Immature natural killer cell (primary cell): ENCODE results near the gene GRAMD4. TPM values are rescaled to one million over a fixed set of nuclear protein-coding genes. Genes with fewer than 3 reads are reported as not detected.

Experiments used
- DNase-seq, 3 donors: peaks; one replicate each; pipeline ENCODE4 v3.0.0; 2022; ENCODE audit warnings: mixed read lengths in 1 of 3
- H3K27ac Mint-ChIP-seq, 6 donors: one replicate each; pipeline ENCODE4 v1.8.0; 2020; ENCODE audit warnings: mixed read lengths in 6 of 6, mild to moderate bottlenecking in 5 of 6, inconsistent platforms in 4 of 6, moderate library complexity in 3 of 6
- H3K27me3 Mint-ChIP-seq, 3 donors: one replicate each; pipeline ENCODE4 v1.8.0; 2020 to 2021; ENCODE audit warnings: low read depth in 3 of 3, mild to moderate bottlenecking in 3 of 3, mixed read lengths in 3 of 3, moderate library complexity in 3 of 3, inconsistent platforms in 1 of 3
- H3K36me3 Mint-ChIP-seq, 3 donors: one replicate each; pipeline ENCODE4 v1.8.0; 2020; ENCODE audit warnings: mixed read lengths in 3 of 3, inconsistent platforms in 2 of 3, mild to moderate bottlenecking in 2 of 3
- H3K4me1 Mint-ChIP-seq, 2 donors: one replicate each; pipeline ENCODE4 v1.8.0; 2020; ENCODE audit warnings: inconsistent platforms in 2 of 2, mild to moderate bottlenecking in 2 of 2, mixed read lengths in 2 of 2, moderate library complexity in 1 of 2
- H3K4me3 Mint-ChIP-seq, 5 donors: one replicate each; pipeline ENCODE4 v1.8.0; 2020; ENCODE audit warnings: mild to moderate bottlenecking in 5 of 5, mixed read lengths in 5 of 5, inconsistent platforms in 3 of 5, moderate library complexity in 3 of 5
- H3K9me3 Mint-ChIP-seq, 6 donors: one replicate each; pipeline ENCODE4 v1.8.0; 2020; ENCODE audit warnings: mild to moderate bottlenecking in 6 of 6, mixed read lengths in 6 of 6, inconsistent platforms in 4 of 6, moderate library complexity in 3 of 6
- polyA plus RNA-seq, 3 donors: library from polyadenylated mRNA; unstranded; fragments of 300-500 nt; fragmentation: Illumina TruSeq; gene quantifications; one replicate each; pipeline ENCODE4 v1.2.3, GENCODE V29; 2021

The GRAMD4 gene
- polyA plus RNA-seq, 3 donors from 2014 or later = 3.5 to 23.0 (median 4.1) TPM

DNA sequence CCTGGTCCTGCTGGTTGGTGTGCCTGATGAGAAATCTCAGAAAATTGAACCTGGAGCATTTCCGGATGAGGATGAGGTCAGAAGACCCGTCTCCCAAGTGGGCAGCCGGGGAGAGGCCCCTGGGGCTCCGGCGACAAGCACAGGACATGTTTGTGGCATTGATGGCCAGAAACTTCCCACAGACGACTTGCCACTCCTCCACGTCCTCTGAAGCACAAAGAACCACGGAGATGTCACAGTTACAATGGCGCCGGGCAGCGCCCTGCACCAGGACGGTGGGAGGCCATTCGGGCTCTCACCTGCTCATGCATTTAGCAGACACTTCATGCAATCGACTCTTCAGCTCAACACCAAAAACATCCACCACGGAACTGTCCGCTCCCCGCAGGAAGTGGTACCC, 71.4 kb downstream of the GRAMD4 start:
- Mint-ChIP-seq H3K27me3 (peaks cover 0 to 2% (median 0%) of the 10 kb centered on the region in 3 donors), H3K36me3 (peaks cover 6 to 25% (median 8%) of the 10 kb centered on the region in 3 donors), H3K4me1 (no peaks in the 10 kb centered on the region), H3K9me3 (no peaks in the 10 kb centered on the region), H3K27ac (peak overlapping the region in 1 of 6 donors; percentile 22), H3K4me3 (no peak overlapping the region)
- no peak for DNase-seq

DNA sequence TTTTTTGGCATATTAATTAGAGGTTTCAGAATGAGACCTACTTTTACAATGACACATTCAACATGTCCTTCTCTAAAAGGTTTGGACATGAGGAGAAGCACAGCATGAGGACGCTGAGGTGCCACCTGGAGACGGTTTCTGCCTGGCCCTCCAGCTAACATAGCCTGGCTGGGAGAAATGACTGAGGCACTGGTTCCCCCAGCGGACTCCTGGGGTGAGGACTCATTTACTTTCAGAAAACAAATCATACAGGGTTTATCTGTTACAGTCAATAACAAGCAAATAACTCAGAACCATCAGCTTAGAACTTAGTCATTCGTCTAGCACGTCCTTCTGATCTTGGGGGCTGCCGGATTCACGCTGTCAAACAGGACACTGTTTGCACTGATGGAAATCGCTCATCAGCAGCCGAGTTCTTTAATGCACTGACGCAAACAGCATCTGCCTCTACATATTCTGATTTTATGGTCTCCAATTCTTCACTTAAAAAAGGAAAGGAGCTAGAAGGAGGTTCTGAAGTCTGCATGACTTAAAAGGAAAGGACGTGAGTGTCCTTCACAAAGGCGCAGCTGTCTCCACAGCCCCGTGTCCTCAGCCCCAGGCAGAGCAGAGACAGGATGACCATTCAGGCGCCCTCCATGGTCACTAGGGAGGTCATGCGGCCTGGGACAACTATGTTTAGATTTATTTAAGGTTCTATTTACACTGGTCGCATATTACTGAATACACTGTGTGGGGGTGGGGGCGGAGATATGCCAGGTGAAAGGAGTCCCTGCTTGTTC, 73.6 kb downstream of the GRAMD4 start:
- peaks cover 4 to 31% (median 11%) of the 10 kb centered on the region in 3 donors for H3K36me3 Mint-ChIP-seq
- no peak for DNase-seq
- no peaks in the 10 kb centered on the region for H3K9me3 Mint-ChIP-seq
- H3K4me3 Mint-ChIP-seq = no peak overlapping the region
- H3K27ac Mint-ChIP-seq = peak overlapping the region in 3 of 6 donors; percentile 12 to 57 (median 55)
- no peaks in the 10 kb centered on the region for H3K4me1 Mint-ChIP-seq
- peaks cover 0 to 2% (median 0%) of the 10 kb centered on the region in 3 donors for H3K27me3 Mint-ChIP-seq

DNA sequence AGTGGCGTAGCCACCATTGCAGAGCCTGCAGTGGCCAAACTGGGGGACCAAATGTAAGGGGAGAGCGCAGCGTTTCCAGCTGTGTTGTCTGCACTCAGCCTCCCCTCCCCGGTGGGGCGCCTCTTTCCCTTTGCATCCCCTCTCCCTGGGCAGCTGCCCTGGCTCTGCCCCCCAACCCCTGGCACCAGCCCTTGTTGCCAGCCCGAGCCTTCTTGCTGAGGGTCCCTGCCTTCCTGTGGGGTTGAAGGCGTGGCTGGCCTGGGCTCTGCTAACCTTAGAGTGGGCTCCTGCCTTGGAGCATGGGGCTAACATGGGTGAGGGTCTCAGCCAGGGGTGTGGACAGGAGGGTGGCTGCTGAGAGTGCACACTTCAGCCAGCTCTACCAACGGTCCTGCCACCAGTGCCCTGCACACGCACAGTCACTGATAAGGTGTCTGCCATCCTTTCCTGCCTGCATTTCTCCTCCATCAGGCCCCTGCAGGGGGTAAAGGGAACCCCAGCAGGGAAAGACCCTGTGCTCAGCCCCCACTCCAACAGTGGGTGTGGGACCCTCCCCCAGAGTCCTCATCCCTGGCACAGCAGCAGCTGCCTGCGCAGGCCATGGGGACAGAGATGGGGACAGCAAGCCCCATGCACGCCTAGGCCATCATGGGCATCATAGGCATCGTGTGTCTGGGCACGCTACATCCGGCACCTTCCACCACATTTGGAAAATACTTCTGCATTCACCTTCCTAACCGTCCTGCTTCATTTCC, 74.4 kb downstream of the GRAMD4 start:
- H3K9me3 Mint-ChIP-seq = no peaks in the 10 kb centered on the region
- peaks cover under 1 to 35% (median 18%) of the 10 kb centered on the region in 3 donors for H3K36me3 Mint-ChIP-seq
- no peak for DNase-seq
- no peaks in the 10 kb centered on the region for H3K4me1 Mint-ChIP-seq
- H3K27ac Mint-ChIP-seq = peak overlapping the region in 2 of 6 donors; percentile 23 to 56
- peaks cover 0 to 1% (median 0%) of the 10 kb centered on the region in 3 donors for H3K27me3 Mint-ChIP-seq
- no peak overlapping the region for H3K4me3 Mint-ChIP-seq

DNA sequence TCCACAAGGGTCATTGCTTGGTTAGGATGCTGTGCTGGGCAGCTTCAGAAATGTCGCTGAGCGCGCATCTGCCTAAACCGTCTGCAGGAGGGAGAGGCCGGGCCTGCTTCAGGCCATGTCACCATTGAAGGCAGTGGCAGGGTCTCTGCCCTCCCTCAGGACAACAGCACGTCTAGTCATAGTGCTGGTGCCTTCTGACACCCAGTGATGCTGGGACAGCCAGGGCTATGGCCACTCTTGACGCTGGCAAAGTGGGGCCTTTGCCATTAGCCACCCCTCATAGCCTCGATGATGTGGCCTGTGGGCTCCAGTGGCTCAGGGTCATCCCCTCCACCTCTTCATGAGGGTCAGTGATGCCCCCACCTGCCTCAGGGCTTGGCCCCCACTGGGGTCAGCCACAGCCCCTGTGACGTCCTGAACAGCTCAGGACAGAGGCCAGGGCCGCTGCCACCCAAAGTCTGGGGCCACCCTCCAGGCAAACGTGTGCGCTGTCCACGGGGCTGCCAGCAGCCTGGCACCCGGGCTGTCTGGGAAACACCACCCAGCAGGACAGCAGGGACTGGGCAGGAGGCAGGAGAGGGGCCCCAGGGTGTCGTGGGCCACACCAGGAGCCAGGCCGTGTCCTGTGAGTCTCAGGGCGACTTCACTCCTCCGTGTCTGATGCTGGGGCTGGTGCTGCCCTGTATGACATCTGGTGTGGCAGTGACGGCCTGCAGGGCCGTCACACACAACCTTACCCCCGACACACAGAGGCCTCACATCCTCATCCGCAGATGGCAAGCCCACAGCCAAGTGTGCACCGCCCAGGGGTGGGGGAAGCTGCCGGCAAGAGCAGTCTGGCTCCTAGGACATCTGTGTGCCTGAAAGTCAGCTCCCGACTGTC, 75.4 kb downstream of the GRAMD4 start:
- no peaks in the 10 kb centered on the region for H3K4me1 Mint-ChIP-seq
- no peak for DNase-seq
- H3K9me3 Mint-ChIP-seq = no peaks in the 10 kb centered on the region
- H3K27me3 Mint-ChIP-seq = peaks cover 0 to 1% (median 0%) of the 10 kb centered on the region in 3 donors
- peak overlapping the region in 1 of 6 donors; percentile 56 for H3K27ac Mint-ChIP-seq
- H3K36me3 Mint-ChIP-seq = peaks cover 0 to 32% (median 15%) of the 10 kb centered on the region in 3 donors
- H3K4me3 Mint-ChIP-seq = no peak overlapping the region

DNA sequence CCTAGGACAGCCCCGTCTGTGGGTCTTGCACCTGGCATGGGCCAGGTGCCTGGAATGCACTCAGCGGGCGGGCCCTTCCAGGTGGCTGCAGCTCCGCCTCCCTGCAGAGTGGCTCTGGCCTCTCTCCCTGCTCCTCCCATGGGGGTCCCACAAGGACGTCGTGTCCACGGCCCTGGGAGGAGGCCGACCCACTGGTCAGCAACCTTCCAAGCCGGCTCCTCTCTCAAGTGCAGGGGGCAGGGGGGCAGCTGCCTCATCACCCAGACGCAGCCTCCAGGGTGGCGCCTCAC, 76.0 kb downstream of the GRAMD4 start:
- DNase-seq = no peak
- Mint-ChIP-seq H3K4me3 (no peak overlapping the region), H3K27ac (no peak overlapping the region), H3K9me3 (no peaks in the 10 kb centered on the region), H3K36me3 (peaks cover 0 to 27% (median 12%) of the 10 kb centered on the region in 3 donors), H3K4me1 (no peaks in the 10 kb centered on the region), H3K27me3 (peaks cover 0 to 1% (median 0%) of the 10 kb centered on the region in 3 donors)

DNA sequence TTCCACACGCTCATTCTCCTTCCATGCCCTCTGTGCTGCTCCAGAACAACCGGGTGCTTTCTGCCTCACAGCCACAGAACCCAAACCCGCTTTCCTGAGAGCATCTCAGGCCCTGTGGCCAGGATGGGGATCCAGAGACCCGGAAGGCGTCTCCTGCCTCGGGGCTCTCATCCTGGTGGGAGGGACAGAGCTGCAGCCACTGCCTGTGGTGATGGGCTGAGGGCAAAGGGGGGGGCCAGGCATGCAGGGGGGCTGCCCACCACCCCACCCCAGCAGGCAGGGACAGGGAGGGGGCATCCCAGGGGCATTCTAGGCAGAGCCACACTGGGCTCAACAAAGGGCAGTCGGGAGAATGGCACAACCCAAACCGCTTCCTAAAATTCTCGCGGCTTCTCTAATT, 76.4 kb downstream of the GRAMD4 start:
- peaks cover 0 to 1% (median 0%) of the 10 kb centered on the region in 3 donors for H3K27me3 Mint-ChIP-seq
- no peak overlapping the region for H3K27ac Mint-ChIP-seq
- no peaks in the 10 kb centered on the region for H3K9me3 Mint-ChIP-seq
- H3K4me3 Mint-ChIP-seq = no peak overlapping the region
- H3K4me1 Mint-ChIP-seq = no peaks in the 10 kb centered on the region
- DNase-seq = no peak
- peaks cover 0 to 24% (median 12%) of the 10 kb centered on the region in 3 donors for H3K36me3 Mint-ChIP-seq

DNA sequence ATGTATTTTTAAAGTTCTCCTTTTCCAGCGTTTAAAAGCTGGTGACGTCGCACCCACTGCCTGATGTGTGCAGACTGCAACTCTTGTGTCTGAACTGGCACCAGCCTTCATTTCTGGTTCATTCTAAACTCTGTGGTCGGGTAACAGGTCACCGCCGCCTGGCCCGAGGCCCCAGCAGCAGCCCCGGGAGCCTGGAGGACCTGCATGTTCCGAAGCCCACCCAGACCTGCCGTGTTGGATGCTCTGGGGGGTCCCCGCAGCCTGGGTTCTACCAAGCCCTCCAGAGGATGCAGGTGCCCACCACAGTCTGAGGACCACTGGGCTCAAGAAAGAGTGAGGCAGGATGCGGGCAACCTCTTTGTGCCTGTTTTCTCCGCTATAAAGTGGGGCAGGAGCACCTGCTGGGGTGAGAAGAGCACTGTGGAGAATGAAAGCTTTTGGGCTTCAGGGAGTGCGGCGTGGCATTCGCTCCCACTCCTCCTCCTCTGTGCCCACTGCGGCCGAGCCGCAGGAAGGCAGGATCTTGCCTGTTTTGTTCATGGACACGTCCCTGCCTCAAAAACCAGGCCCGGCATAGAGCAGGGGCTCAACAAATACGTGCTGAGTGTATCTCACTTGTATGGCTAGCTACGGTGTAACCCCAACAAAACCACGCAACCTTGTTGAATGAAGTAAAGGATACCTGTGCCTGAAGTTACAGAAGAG, 77.8 kb downstream of the GRAMD4 start:
- DNase-seq = no peak
- Mint-ChIP-seq H3K9me3 (no peaks in the 10 kb centered on the region), H3K4me3 (no peak overlapping the region), H3K4me1 (no peaks in the 10 kb centered on the region), H3K36me3 (peaks cover 0 to 28% (median 12%) of the 10 kb centered on the region in 3 donors), H3K27ac (no peak overlapping the region), H3K27me3 (no peaks in the 10 kb centered on the region)

DNA sequence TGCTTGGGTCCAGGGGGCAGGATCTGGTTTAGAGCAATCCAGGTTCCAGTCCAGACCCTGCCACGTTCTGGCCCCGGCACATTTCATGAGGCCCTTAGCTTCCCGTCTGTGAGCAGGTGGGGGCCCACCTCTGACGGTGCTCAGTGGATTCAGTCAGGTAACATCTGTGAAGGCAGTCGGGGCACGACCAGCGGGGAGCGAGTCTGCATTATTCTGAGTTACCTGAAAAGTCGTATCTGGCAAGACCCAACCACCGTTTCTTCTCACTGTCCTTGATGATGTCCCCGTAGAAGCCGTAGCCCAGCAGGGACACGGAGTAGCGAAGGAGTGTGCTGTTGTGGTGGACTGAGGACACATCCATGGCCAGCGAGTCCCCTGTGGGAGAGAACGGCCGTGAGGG, 78.9 kb downstream of the GRAMD4 start:
- no peak overlapping the region for H3K4me3 Mint-ChIP-seq
- H3K27me3 Mint-ChIP-seq = no peaks in the 10 kb centered on the region
- H3K27ac Mint-ChIP-seq = no peak overlapping the region
- no peaks in the 10 kb centered on the region for H3K9me3 Mint-ChIP-seq
- DNase-seq = no peak
- peaks cover 0 to 24% (median 12%) of the 10 kb centered on the region in 3 donors for H3K36me3 Mint-ChIP-seq
- H3K4me1 Mint-ChIP-seq = no peaks in the 10 kb centered on the region

DNA sequence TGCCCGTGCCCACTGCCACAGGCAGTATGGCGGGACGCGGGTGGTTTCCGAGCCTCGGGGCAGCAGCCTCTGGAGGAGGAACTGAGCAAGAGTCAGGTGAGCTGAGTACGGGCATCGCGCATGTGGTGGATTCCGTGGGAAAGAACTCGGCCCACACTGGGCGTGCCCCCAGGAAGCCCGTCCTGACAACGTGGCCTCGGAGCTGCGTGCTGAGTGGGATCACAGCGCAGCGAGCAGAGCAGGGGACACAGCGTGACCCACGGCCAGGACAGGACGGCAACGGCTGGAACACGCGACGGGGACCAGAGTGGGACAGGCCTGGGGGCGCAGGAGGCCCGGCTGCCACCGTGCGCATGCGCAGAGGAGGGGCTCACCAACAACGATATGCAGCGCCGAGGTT, 81.1 kb downstream of the GRAMD4 start:
- Mint-ChIP-seq H3K4me1 (peaks cover 0 to 2% of the 10 kb centered on the region in 2 donors), H3K36me3 (peaks cover 7 to 26% (median 18%) of the 10 kb centered on the region in 3 donors), H3K9me3 (no peaks in the 10 kb centered on the region), H3K27me3 (peaks cover 0 to 1% (median 0%) of the 10 kb centered on the region in 3 donors), H3K27ac (no peak overlapping the region), H3K4me3 (no peak overlapping the region)
- DNase-seq = no peak

DNA sequence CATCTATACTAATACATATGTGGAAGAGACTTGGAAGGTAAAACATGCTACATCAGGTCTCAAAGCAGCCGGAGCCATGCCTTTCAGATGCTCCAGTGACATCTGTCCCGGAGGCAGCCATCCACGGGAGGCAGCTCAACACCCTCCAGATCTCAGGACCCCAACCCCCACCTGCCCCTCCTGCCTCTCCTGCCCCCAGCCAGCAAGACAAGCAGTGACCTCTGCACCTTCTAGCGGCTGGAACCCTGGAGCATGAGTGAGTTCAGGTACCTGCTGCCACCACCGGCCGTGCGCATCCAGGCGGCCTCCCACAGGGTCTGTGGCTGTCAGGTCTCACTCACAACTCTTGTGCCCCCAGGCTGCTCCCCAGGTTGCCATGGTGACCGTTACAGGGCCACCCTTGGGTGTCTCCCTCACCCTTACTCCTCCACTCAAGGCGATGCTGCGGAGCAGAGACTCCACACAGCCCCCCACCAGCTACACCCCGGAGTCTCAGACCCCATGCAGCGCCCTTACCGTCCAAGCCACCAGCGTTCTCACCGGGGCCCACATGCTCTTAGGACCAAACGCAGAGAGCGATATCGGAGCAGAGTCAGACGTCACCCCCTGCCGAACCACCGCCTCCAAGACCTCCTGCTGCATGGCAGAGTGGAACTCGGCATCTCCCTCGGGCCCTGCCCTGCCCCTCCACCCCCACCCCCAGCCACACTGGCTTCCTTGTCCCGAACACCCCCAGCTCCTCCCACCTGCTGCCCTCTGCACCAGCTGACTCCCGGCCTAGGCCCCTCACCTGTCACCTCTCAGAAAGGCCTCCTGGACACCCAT, 83.2 kb downstream of the GRAMD4 start:
- Mint-ChIP-seq H3K4me1 (peaks cover 0 to 2% of the 10 kb centered on the region in 2 donors), H3K27me3 (peaks cover 0 to 4% (median 2%) of the 10 kb centered on the region in 3 donors), H3K9me3 (no peaks in the 10 kb centered on the region), H3K4me3 (no peak overlapping the region), H3K36me3 (peaks cover 9 to 33% (median 22%) of the 10 kb centered on the region in 3 donors), H3K27ac (peak overlapping the region in 1 of 6 donors; percentile 2)
- no peak for DNase-seq

DNA sequence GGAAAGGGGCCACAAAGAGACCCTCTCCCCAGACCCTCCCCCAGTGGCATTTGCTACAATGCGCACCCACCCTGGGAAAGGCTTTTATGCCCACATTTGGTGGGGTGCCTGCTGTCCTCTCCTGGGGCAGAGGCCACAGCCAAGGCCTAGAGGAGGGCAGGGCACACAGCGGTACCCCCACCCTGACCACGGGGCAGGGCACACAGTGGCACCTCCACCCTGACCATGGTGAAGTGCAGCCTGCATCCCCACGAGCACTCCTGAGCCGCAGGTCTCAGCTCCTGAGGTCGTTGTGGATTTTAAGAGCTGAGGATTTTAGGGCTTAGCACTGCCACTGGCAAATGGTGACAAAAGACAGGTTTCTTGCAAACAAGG, 83.8 kb downstream of the GRAMD4 start:
- DNase-seq = no peak
- H3K4me1 Mint-ChIP-seq = peaks cover 0 to 2% of the 10 kb centered on the region in 2 donors
- H3K9me3 Mint-ChIP-seq = no peaks in the 10 kb centered on the region
- peaks cover 0 to 4% (median 2%) of the 10 kb centered on the region in 3 donors for H3K27me3 Mint-ChIP-seq
- no peak overlapping the region for H3K4me3 Mint-ChIP-seq
- H3K27ac Mint-ChIP-seq = no peak overlapping the region
- peaks cover 9 to 34% (median 21%) of the 10 kb centered on the region in 3 donors for H3K36me3 Mint-ChIP-seq

DNA sequence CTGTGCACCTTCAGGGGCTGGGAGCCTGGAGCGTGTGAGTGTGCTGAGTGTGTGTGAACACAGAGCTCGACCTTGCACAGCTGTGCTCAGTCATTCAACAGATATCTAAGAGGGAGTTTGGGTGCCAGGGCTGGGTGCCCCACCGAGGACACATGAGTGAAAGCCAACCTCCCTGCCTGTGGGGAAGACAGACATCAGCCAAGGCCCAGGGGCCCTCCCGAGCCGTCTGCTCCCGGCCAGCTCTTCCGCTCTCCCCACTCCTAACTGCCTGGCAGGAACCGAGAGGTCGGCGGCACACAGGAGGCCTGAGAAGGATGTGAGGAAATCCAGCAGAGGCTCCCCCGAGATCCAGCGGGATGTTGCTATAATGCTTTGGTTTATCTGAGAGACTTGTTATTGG, 85.9 kb downstream of the GRAMD4 start:
- Mint-ChIP-seq H3K36me3 (peaks cover 18 to 38% (median 26%) of the 10 kb centered on the region in 3 donors), H3K27ac (peak overlapping the region in 3 of 6 donors; percentile 31 to 52 (median 48)), H3K4me3 (no peak overlapping the region), H3K27me3 (peaks cover 0 to 4% (median 2%) of the 10 kb centered on the region in 3 donors), H3K9me3 (no peaks in the 10 kb centered on the region), H3K4me1 (peaks cover 0 to 2% of the 10 kb centered on the region in 2 donors)
- no peak for DNase-seq
